ENCODE results near the gene CEP19.

Gene CEP19

GRCh38 chr3:196673632-196674031 lies 38.4 kb downstream of the CEP19 start:
- no peak overlapping the region for H3K4me2 ChIP-seq (ENCODE audit: insufficient read depth, low read length)
- H3K36me3 ChIP-seq (ENCODE audit: insufficient read depth, low read length): no peaks in the 10 kb centered on the region
- no peak for TF ChIP-seq CTCF (IDR thresholded peaks at IDR 0.05; ENCODE audit: borderline replicate concordance, extremely low read depth, low read length, poor library complexity, severe bottlenecking)
- TF ChIP-seq EZH2 (IDR thresholded peaks at IDR 0.05; ENCODE audit: borderline replicate concordance, low read depth, low read length, severe bottlenecking): no peak
- H2AFZ ChIP-seq (ENCODE audit: low read depth, low read length): no peak overlapping the region
- H3K27ac ChIP-seq (ENCODE audit: low read length): no peak overlapping the region
- H3K4me3 ChIP-seq (ENCODE audit: low read depth in 1 of 2, low read length in 2 of 2): no peak overlapping the region
- no peaks in the 10 kb centered on the region; the same call in 1 of the 2 replicates for H3K79me2 ChIP-seq (ENCODE audit: insufficient read depth, low read length)
- no peaks in the 10 kb centered on the region for H4K20me1 ChIP-seq (ENCODE audit: insufficient read depth, low read length)
- DNase-seq: no peak
- no peaks in the 10 kb centered on the region for H3K4me1 ChIP-seq (ENCODE audit: insufficient read depth, low read length)
- no peak overlapping the region for H3K9ac ChIP-seq (ENCODE audit: low read depth, low read length)
- H3K9me3 ChIP-seq (ENCODE audit: insufficient read depth, low read length, severe bottlenecking): no peaks in the 10 kb centered on the region
- ATAC-seq (ENCODE audit: insufficient read depth, low read depth): no peak
- H3K27me3 ChIP-seq (ENCODE audit: insufficient read depth, low read length, poor library complexity): no peaks in the 10 kb centered on the region

- H3K4me2 ChIP-seq (ENCODE audit: insufficient read depth, low read length): no peak overlapping the region
- H3K4me1 ChIP-seq (ENCODE audit: insufficient read depth, low read length): no peaks in the 10 kb centered on the region
- ATAC-seq (ENCODE audit: insufficient read depth, low read depth) (no peak), DNase-seq (no peak)
- H2AFZ ChIP-seq (ENCODE audit: low read depth, low read length): no peak overlapping the region
- H3K9me3 ChIP-seq (ENCODE audit: insufficient read depth, low read length, severe bottlenecking): no peaks in the 10 kb centered on the region
- H3K27me3 ChIP-seq (ENCODE audit: insufficient read depth, low read length, poor library complexity): no peaks in the 10 kb centered on the region
- no peak overlapping the region for H3K9ac ChIP-seq (ENCODE audit: low read depth, low read length)
- TF ChIP-seq CTCF (IDR thresholded peaks at IDR 0.05; ENCODE audit: borderline replicate concordance, extremely low read depth, low read length, poor library complexity, severe bottlenecking): no peak
- no peak for TF ChIP-seq EZH2 (IDR thresholded peaks at IDR 0.05; ENCODE audit: borderline replicate concordance, low read depth, low read length, severe bottlenecking)
- no peak overlapping the region for H3K4me3 ChIP-seq (ENCODE audit: low read depth in 1 of 2, low read length in 2 of 2)
- no peak overlapping the region for H3K27ac ChIP-seq (ENCODE audit: low read length)
- H3K79me2 ChIP-seq (ENCODE audit: insufficient read depth, low read length): no peaks in the 10 kb centered on the region; the same call in 1 of the 2 replicates
- 0 out of 2 replicates have a peak, but pooled peaks cover 7% of the 10 kb centered on the region for H3K36me3 ChIP-seq (ENCODE audit: insufficient read depth, low read length)
- H4K20me1 ChIP-seq (ENCODE audit: insufficient read depth, low read length): peaks cover 3% of the 10 kb centered on the region; the same call in 1 of the 2 replicates
Observed at GRCh38 chr3:196670339-196670738, 41.7 kb downstream of the CEP19 start.

- no peak overlapping the region for H2AFZ ChIP-seq (ENCODE audit: low read depth, low read length)
- no peaks in the 10 kb centered on the region for H3K27me3 ChIP-seq (ENCODE audit: insufficient read depth, low read length, poor library complexity)
- H3K9ac ChIP-seq (ENCODE audit: low read depth, low read length): no peak overlapping the region
- no peaks in the 10 kb centered on the region for H3K4me1 ChIP-seq (ENCODE audit: insufficient read depth, low read length)
- DNase-seq (no peak), ATAC-seq (ENCODE audit: insufficient read depth, low read depth) (no peak)
- no peaks in the 10 kb centered on the region for H3K79me2 ChIP-seq (ENCODE audit: insufficient read depth, low read length)
- TF ChIP-seq CTCF (IDR thresholded peaks at IDR 0.05; ENCODE audit: borderline replicate concordance, extremely low read depth, low read length, poor library complexity, severe bottlenecking) (no peak), EZH2 (IDR thresholded peaks at IDR 0.05; ENCODE audit: borderline replicate concordance, low read depth, low read length, severe bottlenecking) (no peak)
- no peak overlapping the region for H3K4me3 ChIP-seq (ENCODE audit: low read depth in 1 of 2, low read length in 2 of 2)
- peaks cover 12% of the 10 kb centered on the region; the same call in 1 of the 2 replicates for H4K20me1 ChIP-seq (ENCODE audit: insufficient read depth, low read length)
- H3K9me3 ChIP-seq (ENCODE audit: insufficient read depth, low read length, severe bottlenecking): no peaks in the 10 kb centered on the region
- H3K36me3 ChIP-seq (ENCODE audit: insufficient read depth, low read length): peaks cover 19% of the 10 kb centered on the region; the same call in 1 of the 2 replicates
- H3K4me2 ChIP-seq (ENCODE audit: insufficient read depth, low read length): no peak overlapping the region
- no peak overlapping the region for H3K27ac ChIP-seq (ENCODE audit: low read length)
Observed at GRCh38 chr3:196667056-196667825, 44.8 kb downstream of the CEP19 start.

Data from DND-41 (cell line).